ENCODE measurements around the gene HCN3.

DNA sequence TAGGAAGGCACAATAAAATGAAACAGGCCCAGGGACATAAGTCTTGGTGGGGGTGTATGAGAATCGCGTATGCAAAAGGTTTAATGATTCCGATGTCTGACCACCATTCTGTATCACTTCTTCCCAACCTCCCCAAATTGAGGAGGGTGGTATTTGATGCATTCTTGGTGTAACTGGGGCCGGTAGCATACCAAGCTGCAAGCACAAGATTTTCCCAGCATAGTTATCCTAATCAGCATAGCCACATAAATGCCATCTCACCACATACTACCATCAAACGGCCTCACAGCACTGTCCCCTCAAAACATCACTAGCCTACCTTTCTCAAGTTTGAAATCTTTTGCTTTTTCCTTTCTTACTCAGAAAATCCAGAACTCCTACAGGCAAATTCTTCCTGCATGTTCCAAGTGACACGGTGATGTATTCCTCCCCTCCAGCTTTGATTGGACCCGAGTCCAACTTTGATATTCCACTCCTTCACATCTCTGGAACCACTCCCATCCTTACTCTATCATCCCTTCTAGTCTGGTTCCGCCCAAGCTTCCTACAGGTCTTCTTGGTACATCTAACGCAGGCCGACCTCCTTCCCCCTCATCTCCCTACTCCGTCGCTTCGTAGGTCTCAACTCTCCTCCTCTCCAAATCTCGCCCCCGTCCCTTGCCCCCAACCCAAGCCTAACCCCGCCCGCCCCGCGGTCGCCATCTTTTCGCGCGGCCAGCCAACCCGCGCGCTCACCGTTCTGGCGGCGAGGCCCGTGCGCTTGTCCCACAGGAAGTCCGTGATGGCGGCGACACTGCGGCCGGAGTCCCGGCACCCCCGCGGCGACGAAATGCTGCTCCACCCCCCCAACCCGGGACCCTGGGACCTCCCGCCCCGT lies 4.6 kb upstream of the HCN3 start:
- no peak for TF ChIP-seq PRDM15 (CRISPR knock-in tag; IDR thresholded peaks at IDR 0.05)
- no peak for TF ChIP-seq JUN (CRISPR knock-in tag; IDR thresholded peaks at IDR 0.05)
- no peak for TF ChIP-seq AFF4 (CRISPR knock-in tag; IDR thresholded peaks at IDR 0.05; ENCODE audit: borderline replicate concordance)
- TF ChIP-seq CREM (CRISPR knock-in tag; IDR thresholded peaks at IDR 0.05), result peak; percentile 55; the same call in 1 of the 2 replicates
- TF ChIP-seq, protein P1, sequence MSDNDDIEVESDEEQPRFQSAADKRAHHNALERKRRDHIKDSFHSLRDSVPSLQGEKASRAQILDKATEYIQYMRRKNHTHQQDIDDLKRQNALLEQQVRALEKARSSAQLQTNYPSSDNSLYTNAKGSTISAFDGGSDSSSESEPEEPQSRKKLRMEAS (CRISPR knock-in tag; IDR thresholded peaks at IDR 0.05), result no peak
- TF ChIP-seq CTCF (IDR thresholded peaks at IDR 0.05), result no peak
- no peak for TF ChIP-seq TP53 (CRISPR knock-in tag; IDR thresholded peaks at IDR 0.05)
- TF ChIP-seq FOXP1 (CRISPR knock-in tag; IDR thresholded peaks at IDR 0.05; ENCODE audit: borderline replicate concordance), result no peak
- no peak for TF ChIP-seq USF1 (CRISPR knock-in tag; IDR thresholded peaks at IDR 0.05)
- TF ChIP-seq, protein P2, sequence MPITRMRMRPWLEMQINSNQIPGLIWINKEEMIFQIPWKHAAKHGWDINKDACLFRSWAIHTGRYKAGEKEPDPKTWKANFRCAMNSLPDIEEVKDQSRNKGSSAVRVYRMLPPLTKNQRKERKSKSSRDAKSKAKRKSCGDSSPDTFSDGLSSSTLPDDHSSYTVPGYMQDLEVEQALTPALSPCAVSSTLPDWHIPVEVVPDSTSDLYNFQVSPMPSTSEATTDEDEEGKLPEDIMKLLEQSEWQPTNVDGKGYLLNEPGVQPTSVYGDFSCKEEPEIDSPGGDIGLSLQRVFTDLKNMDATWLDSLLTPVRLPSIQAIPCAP (CRISPR knock-in tag; IDR thresholded peaks at IDR 0.05), result no peak; the same call in 1 of the 2 replicates
